ENCODE results near the gene NUDT3. TPM values are rescaled to one million over a fixed set of nuclear protein-coding genes. Genes with fewer than 3 reads are reported as not detected.
"Not testable (repeated sequence)": the region's sequence is repeated elsewhere in the genome, so short reads cannot be mapped to it uniquely, and the experiment has no call there.

NUDT3 gene
- total and polyA plus RNA-seq, 5 experiments from 2014 or later: 7.4 to 31.7 (median 10.8) TPM

GRCh38 chr6:34377984-34378383, 14.5 kb downstream of the NUDT3 start:
- no peak overlapping the region for H3K27ac Mint-ChIP-seq
- H3K36me3 Mint-ChIP-seq: peaks cover 0 to 2% (median 2%) of the 10 kb centered on the region in 3 donors
- POLR2A ChIA-PET: no interaction called here
- H3K4me1 Mint-ChIP-seq: peaks cover 3 to 28% (median 11%) of the 10 kb centered on the region in 4 donors
- no peaks in the 10 kb centered on the region for H3K9me3 Mint-ChIP-seq
- H3K4me3 Mint-ChIP-seq: no peak overlapping the region
- DNase-seq (no peak), ATAC-seq (no peak)
- no peaks in the 10 kb centered on the region for H3K27me3 Mint-ChIP-seq

- not testable (repeated sequence) for H3K27ac Mint-ChIP-seq, DNase-seq, H3K4me3 Mint-ChIP-seq, H3K27me3 Mint-ChIP-seq, H3K36me3 Mint-ChIP-seq, H3K9me3 Mint-ChIP-seq, ATAC-seq
- H3K4me1 Mint-ChIP-seq: peaks cover 3 to 27% (median 11%) of the 10 kb centered on the region in 4 donors
- POLR2A ChIA-PET: interaction anchor here (0.6 kb wide), 1 partner anchor 128 kb away, joined by 5 read pairs; no protein-coding TSS in a partner anchor
These were observed 14.9 kb downstream of the NUDT3 start for GRCh38 chr6:34377571-34377970.

GRCh38 chr6:34375833-34376232, 16.6 kb downstream of the NUDT3 start:
- no peaks in the 10 kb centered on the region for H3K9me3 Mint-ChIP-seq
- H3K4me3 Mint-ChIP-seq: no peak overlapping the region
- H3K27ac Mint-ChIP-seq: no peak overlapping the region
- no peak for DNase-seq
- no peaks in the 10 kb centered on the region for H3K27me3 Mint-ChIP-seq
- peaks cover 2 to 28% (median 15%) of the 10 kb centered on the region in 4 donors for H3K4me1 Mint-ChIP-seq
- POLR2A ChIA-PET: interaction anchor here (0.5 kb wide), 1 partner anchor 14 kb away, joined by 4 read pairs; no protein-coding TSS in a partner anchor
- ATAC-seq: no peak
- peaks cover 0 to 2% (median 2%) of the 10 kb centered on the region in 3 donors for H3K36me3 Mint-ChIP-seq

- ATAC-seq: no peak
- Mint-ChIP-seq H3K27me3 (no peaks in the 10 kb centered on the region), H3K4me1 (peaks cover 3 to 30% (median 22%) of the 10 kb centered on the region in 4 donors), H3K27ac (no peak overlapping the region), H3K36me3 (peaks cover 0 to 5% (median 2%) of the 10 kb centered on the region in 3 donors), H3K9me3 (no peaks in the 10 kb centered on the region), H3K4me3 (no peak overlapping the region)
- POLR2A ChIA-PET: no interaction called here
- no peak for DNase-seq
These were observed 18.0 kb downstream of the NUDT3 start for GRCh38 chr6:34374508-34374907.

- no peak for DNase-seq
- H3K36me3 Mint-ChIP-seq: peaks cover 0 to 5% (median 2%) of the 10 kb centered on the region in 3 donors
- no peaks in the 10 kb centered on the region for H3K27me3 Mint-ChIP-seq
- H3K9me3 Mint-ChIP-seq: no peaks in the 10 kb centered on the region
- no peak for ATAC-seq
- H3K4me1 Mint-ChIP-seq: peaks cover 6 to 34% (median 26%) of the 10 kb centered on the region in 4 donors
- H3K4me3 Mint-ChIP-seq: no peak overlapping the region
- no peak overlapping the region for H3K27ac Mint-ChIP-seq
- POLR2A ChIA-PET: no interaction called here
These were observed 18.4 kb downstream of the NUDT3 start for GRCh38 chr6:34374069-34374468.

DNA sequence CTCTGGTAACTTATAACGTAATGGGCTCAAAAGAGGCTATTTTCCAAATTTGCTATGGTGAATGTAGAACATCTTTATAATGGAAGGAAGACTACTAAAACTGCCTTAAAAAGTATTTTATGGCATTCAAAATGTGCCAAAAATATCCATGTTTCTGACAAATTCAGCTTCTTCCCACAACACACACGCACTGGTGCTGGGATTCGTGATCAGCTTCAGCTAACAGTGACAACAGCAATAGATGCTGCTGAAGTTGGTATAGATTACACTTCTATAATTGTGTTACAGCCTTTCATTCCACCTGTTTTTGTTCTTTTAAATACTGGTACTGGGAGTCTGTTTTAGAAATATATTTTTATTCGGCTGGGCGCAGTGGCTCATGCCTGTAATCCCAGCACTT, 19.0 kb downstream of the NUDT3 start:
- no peak for ATAC-seq
- Mint-ChIP-seq H3K4me1 (peaks cover 6 to 35% (median 26%) of the 10 kb centered on the region in 4 donors), H3K27ac (no peak overlapping the region), H3K36me3 (peaks cover 0 to 5% (median 2%) of the 10 kb centered on the region in 3 donors), H3K4me3 (no peak overlapping the region), H3K27me3 (no peaks in the 10 kb centered on the region), H3K9me3 (no peaks in the 10 kb centered on the region)
- POLR2A ChIA-PET: no interaction called here
- no peak for DNase-seq

GRCh38 chr6:34371865-34372264, 20.6 kb downstream of the NUDT3 start:
- H3K4me3 Mint-ChIP-seq, H3K36me3 Mint-ChIP-seq, DNase-seq, H3K9me3 Mint-ChIP-seq, POLR2A ChIA-PET, ATAC-seq, H3K27me3 Mint-ChIP-seq, H3K27ac Mint-ChIP-seq: not testable (repeated sequence)
- H3K4me1 Mint-ChIP-seq: peaks cover 8 to 43% (median 32%) of the 10 kb centered on the region in 4 donors

DNA sequence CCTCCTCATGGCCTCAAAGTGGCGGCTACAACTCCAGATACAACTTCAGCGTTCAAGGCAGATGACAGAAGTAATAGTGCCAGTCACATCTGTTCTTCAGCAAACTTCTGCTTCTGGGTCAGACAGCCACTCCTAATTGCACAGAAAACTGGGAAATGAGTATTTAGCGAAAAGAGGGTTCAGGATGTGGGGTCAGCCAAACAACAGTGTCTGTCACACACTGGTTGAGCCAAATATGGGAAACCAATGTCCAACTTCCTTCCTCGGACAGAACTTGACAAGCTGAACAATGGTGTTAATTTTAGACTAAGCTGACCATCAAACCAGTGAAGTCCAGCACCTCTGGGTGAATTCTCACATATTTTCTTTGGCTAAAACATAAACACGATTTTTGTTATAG, 22.1 kb downstream of the NUDT3 start:
- no peak for ATAC-seq
- no peak overlapping the region for H3K4me3 Mint-ChIP-seq

DNA sequence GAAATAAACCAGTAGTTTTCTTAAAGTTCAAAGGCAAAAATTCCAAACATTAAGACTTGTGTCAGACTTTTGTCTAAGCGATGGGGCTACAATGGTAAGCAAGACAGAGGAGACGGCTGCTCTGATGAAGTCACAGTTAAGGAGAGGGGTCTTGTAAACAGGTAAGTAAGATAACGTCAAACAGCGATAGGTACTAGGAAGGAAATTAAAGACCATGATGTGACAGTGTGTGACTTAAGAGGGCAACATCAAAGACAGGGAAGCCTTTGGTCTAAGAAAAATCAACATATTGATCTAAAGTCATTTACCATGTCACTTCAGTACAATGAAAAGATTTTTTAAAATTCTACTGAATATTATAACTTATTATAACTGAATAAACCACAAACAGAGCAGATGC, 23.1 kb downstream of the NUDT3 start:
- Mint-ChIP-seq H3K4me3 (peak overlapping the region in 2 of 10 donors; percentile 41), H3K9me3 (no peaks in the 10 kb centered on the region), H3K27ac (peak overlapping the region in 6 of 10 donors; percentile 0 to 76 (median 43)), H3K4me1 (peaks cover 13 to 53% (median 42%) of the 10 kb centered on the region in 4 donors), H3K36me3 (peaks cover 0 to 3% (median 0%) of the 10 kb centered on the region in 3 donors), H3K27me3 (no peaks in the 10 kb centered on the region)
- peak in 3 of 10 donors; percentile 9 to 38 (median 28) for DNase-seq
- POLR2A ChIA-PET: no interaction called here
- peak; percentile 49 to 95 for ATAC-seq

More for the DNA sequence above, 22.1 kb downstream of the NUDT3 start:
- POLR2A ChIA-PET: no interaction called here
- Mint-ChIP-seq H3K9me3 (no peaks in the 10 kb centered on the region), H3K27me3 (no peaks in the 10 kb centered on the region), H3K27ac (peak overlapping the region in 4 of 10 donors; percentile 3 to 39 (median 22)), H3K36me3 (peaks cover 0 to 3% (median 0%) of the 10 kb centered on the region in 3 donors), H3K4me1 (peaks cover 11 to 49% (median 39%) of the 10 kb centered on the region in 4 donors)
- DNase-seq: no peak

GRCh38 chr6:34366639-34366921, 25.9 kb downstream of the NUDT3 start:
- H3K4me3 Mint-ChIP-seq: no peak overlapping the region
- DNase-seq (no peak), ATAC-seq (no peak)
- POLR2A ChIA-PET: no interaction called here
- no peaks in the 10 kb centered on the region for H3K27me3 Mint-ChIP-seq
- H3K9me3 Mint-ChIP-seq: no peaks in the 10 kb centered on the region
- peaks cover 0 to 3% (median 0%) of the 10 kb centered on the region in 3 donors for H3K36me3 Mint-ChIP-seq
- peaks cover 23 to 66% (median 62%) of the 10 kb centered on the region in 4 donors for H3K4me1 Mint-ChIP-seq
- no peak overlapping the region for H3K27ac Mint-ChIP-seq

GRCh38 chr6:34365781-34366638, 26.5 kb downstream of the NUDT3 start:
- H3K36me3 Mint-ChIP-seq, H3K27me3 Mint-ChIP-seq, POLR2A ChIA-PET, DNase-seq, ATAC-seq, H3K9me3 Mint-ChIP-seq, H3K4me3 Mint-ChIP-seq: not testable (repeated sequence)
- Mint-ChIP-seq H3K4me1 (peaks cover 24 to 66% (median 65%) of the 10 kb centered on the region in 4 donors), H3K27ac (peak overlapping the region in 3 of 10 donors; percentile 58 to 85 (median 68))

DNA sequence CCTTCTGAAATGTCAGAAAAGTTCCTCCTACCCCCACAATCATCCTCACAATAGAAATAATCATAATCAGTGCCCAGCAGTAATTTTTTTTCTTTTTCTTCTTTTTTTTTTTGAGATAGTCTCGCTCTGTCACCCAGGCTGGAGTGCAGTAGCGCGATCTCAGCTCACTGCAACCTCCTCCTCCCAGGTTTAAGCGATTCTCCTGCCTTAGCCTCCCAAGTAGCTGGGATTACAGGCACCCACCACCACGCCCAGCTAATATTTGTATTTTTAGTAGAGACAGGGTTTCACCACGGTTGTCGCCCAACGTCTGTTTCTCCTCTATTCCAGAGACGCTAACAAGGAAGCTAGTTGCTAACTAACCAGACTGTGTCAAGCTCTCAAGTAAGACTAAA, 28.8 kb downstream of the NUDT3 start:
- H3K4me3 Mint-ChIP-seq, ATAC-seq, H3K36me3 Mint-ChIP-seq, H3K27me3 Mint-ChIP-seq, H3K9me3 Mint-ChIP-seq, DNase-seq, POLR2A ChIA-PET: not testable (repeated sequence)
- peak overlapping the region in 3 of 10 donors; percentile 40 to 71 (median 43) for H3K27ac Mint-ChIP-seq
- peaks cover 21 to 62% (median 56%) of the 10 kb centered on the region in 4 donors for H3K4me1 Mint-ChIP-seq

- Mint-ChIP-seq H3K36me3 (no peaks in the 10 kb centered on the region), H3K27ac (peak overlapping the region in 5 of 10 donors; percentile 38 to 71 (median 40)), H3K9me3 (no peaks in the 10 kb centered on the region), H3K27me3 (no peaks in the 10 kb centered on the region), H3K4me1 (peaks cover 19 to 59% (median 51%) of the 10 kb centered on the region in 4 donors), H3K4me3 (no peak overlapping the region)
- no peak for DNase-seq
- no peak for ATAC-seq
- POLR2A ChIA-PET: interaction anchor here (0.6 kb wide), 1 partner anchor 126 kb away, joined by 3 read pairs; the partner anchor contains the start of gene HMGA1
These were observed 29.4 kb downstream of the NUDT3 start for GRCh38 chr6:34362909-34363680.

Data from naive thymus-derived CD8-positive, alpha-beta T cell (primary cell).